D721Med (cell line): Measurements from ENCODE around the gene MMP2.

Experiments used
- DNase-seq: peaks from one replicate; pipeline ENCODE4 v3.0.0; 2011; ENCODE audit warnings: low spot score; ENCODE audit not compliant: insufficient read length
- FAIRE-seq: peaks from 2 replicates; lab custom pipeline; 2011; peaks lifted over from hg19 to GRCh38; lab: Jason Lieb, UNC
- CTCF ChIP-seq: IDR thresholded peaks from 2 replicates; pipeline ENCODE4 v1.5.1; 2012; ENCODE audit warnings: mild to moderate bottlenecking, control low read depth; ENCODE audit not compliant: insufficient read depth; ENCODE audit errors: missing control alignments

MMP2 gene

GRCh38 chr16:55453909-55454308, 25.1 kb upstream of the MMP2 start:
- TF ChIP-seq CTCF, result no peak
- DNase-seq (no peak), FAIRE-seq (no peak)

GRCh38 chr16:55454861-55455260, 24.1 kb upstream of the MMP2 start:
- FAIRE-seq, result no peak
- DNase-seq, result no peak
- TF ChIP-seq CTCF, result no peak

- DNase-seq, result no peak
- no peak for TF ChIP-seq CTCF
- no peak for FAIRE-seq
These were observed 16.8 kb upstream of the MMP2 start for GRCh38 chr16:55462241-55462640.

- FAIRE-seq (no peak), DNase-seq (no peak)
- TF ChIP-seq CTCF, result no peak
These were observed 14.6 kb upstream of the MMP2 start for GRCh38 chr16:55464375-55464774.

GRCh38 chr16:55465077-55465896, 13.7 kb upstream of the MMP2 start:
- FAIRE-seq, result no peak

GRCh38 chr16:55466209-55466608, 12.8 kb upstream of the MMP2 start:
- no peak for DNase-seq
- FAIRE-seq, result no peak
- no peak for TF ChIP-seq CTCF

More at GRCh38 chr16:55465077-55465896, 13.7 kb upstream of the MMP2 start:
- peak; percentile 100 for TF ChIP-seq CTCF
- no peak for DNase-seq

GRCh38 chr16:55467898-55468297, 11.1 kb upstream of the MMP2 start:
- DNase-seq (no peak), FAIRE-seq (no peak)
- TF ChIP-seq CTCF, result no peak
